Measurements from ENCODE around the gene HSD17B2.

- TF ChIP-seq L3MBTL2 (conservative IDR thresholded peaks at IDR 0.05), result no peak
- no peak for TF ChIP-seq ELF4 (IDR thresholded peaks at IDR 0.05)
- TF ChIP-seq TARDBP (IDR thresholded peaks at IDR 0.05), result no peak
- TF ChIP-seq BHLHE40 (IDR thresholded peaks at IDR 0.05; ENCODE audit: borderline replicate concordance), result no peak
- TF ChIP-seq ZNF384 (IDR thresholded peaks at IDR 0.05), result no peak
- TF ChIP-seq SUZ12 (IDR thresholded peaks at IDR 0.05), result no peak
- no peak for TF ChIP-seq FOXA1 (IDR thresholded peaks at IDR 0.05)
- TF ChIP-seq FOXK2 (IDR thresholded peaks at IDR 0.05), result no peak
- TF ChIP-seq FOXM1 (IDR thresholded peaks at IDR 0.05; ENCODE audit: borderline replicate concordance), result no peak
- TF ChIP-seq SP1 (IDR thresholded peaks at IDR 0.05), result no peak
- TF ChIP-seq NFRKB (IDR thresholded peaks at IDR 0.05), result no peak
- TF ChIP-seq ARNT (IDR thresholded peaks at IDR 0.05), result no peak
- TF ChIP-seq HDGF (IDR thresholded peaks at IDR 0.05; ENCODE audit: borderline replicate concordance), result no peak
- no peak for TF ChIP-seq CTBP1 (IDR thresholded peaks at IDR 0.05; ENCODE audit: borderline replicate concordance)
These were observed 18.1 kb upstream of the HSD17B2 start for GRCh38 chr16:82016964-82017363.
